Measurements from ENCODE around the gene ILK.

Gene ILK

DNA sequence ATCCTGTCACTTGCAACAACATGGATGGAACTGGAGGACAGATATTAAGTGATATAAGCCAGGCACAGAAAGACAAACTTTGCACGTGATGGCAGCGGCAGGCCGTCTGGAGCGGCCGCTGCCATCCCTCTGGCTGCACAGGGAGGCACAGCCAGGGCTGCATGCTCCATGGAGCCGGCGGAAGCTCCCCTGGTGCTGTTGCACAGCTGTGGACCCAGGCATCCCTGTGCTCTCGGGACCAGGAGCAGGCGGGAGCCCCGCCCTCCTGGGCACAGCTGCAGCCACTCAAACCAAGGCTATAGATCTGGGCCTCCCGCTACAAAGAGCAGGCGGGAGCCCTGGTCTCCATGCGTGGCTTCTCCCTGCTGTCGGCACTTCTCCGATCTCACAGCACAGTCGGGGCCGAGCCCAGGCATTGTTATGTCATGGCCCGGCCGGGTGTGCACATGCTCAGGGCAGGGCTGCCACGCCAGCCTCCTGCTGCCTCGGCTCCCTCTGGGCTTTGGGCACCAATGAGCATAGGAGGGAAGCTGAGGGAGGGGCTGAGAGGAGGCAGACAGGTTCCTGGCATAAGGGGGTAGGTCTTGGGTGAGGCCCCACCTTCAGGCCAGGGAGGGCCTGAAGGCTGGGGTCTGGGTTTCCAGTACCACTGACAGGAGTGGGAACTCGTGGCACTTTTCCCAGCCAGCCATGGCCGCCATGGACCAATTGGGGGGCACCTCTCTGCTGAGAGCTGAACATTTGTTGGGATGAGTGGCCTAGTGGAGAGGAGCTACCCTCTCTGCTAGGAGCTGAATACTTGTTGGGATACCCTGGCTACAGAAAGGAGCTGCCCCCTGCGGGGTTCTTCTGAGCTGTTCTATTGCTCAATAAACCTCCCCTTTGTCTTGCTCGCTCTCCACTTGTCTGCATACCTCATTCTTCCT is 16.9 kb upstream of the ILK start:
- TF ChIP-seq EZH2phosphoT487 (IDR thresholded peaks at IDR 0.05; ENCODE audit: low read depth), result no peak
- TF ChIP-seq, protein P1, sequence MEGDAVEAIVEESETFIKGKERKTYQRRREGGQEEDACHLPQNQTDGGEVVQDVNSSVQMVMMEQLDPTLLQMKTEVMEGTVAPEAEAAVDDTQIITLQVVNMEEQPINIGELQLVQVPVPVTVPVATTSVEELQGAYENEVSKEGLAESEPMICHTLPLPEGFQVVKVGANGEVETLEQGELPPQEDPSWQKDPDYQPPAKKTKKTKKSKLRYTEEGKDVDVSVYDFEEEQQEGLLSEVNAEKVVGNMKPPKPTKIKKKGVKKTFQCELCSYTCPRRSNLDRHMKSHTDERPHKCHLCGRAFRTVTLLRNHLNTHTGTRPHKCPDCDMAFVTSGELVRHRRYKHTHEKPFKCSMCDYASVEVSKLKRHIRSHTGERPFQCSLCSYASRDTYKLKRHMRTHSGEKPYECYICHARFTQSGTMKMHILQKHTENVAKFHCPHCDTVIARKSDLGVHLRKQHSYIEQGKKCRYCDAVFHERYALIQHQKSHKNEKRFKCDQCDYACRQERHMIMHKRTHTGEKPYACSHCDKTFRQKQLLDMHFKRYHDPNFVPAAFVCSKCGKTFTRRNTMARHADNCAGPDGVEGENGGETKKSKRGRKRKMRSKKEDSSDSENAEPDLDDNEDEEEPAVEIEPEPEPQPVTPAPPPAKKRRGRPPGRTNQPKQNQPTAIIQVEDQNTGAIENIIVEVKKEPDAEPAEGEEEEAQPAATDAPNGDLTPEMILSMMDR (IDR thresholded peaks at IDR 0.05; ENCODE audit: low read depth, low read length), result no peak
- Histone ChIP-seq H3K27ac (ENCODE audit: low read length) (no peak overlapping the region), H3K9me3 (ENCODE audit: insufficient read depth, low read length) (no peaks in the 10 kb centered on the region), H3K4me2 (ENCODE audit: low read length) (no peak overlapping the region), H2AFZ (ENCODE audit: low read depth, low read length) (no peak overlapping the region), H3K27me3 (ENCODE audit: low read depth, low read length) (no peaks in the 10 kb centered on the region), H4K20me1 (ENCODE audit: insufficient read depth, low read length) (no peaks in the 10 kb centered on the region), H3K79me2 (ENCODE audit: low read length) (no peaks in the 10 kb centered on the region; the same call in 1 of the 2 replicates), H3K4me1 (ENCODE audit: low read length) (no peaks in the 10 kb centered on the region), H3K36me3 (replicated peaks; ENCODE audit: low read depth, low read length) (peaks cover 13% of the 10 kb centered on the region), H3K4me3 (ENCODE audit: low read length) (no peak overlapping the region), H3K9ac (ENCODE audit: low read length) (no peak overlapping the region)

DNA sequence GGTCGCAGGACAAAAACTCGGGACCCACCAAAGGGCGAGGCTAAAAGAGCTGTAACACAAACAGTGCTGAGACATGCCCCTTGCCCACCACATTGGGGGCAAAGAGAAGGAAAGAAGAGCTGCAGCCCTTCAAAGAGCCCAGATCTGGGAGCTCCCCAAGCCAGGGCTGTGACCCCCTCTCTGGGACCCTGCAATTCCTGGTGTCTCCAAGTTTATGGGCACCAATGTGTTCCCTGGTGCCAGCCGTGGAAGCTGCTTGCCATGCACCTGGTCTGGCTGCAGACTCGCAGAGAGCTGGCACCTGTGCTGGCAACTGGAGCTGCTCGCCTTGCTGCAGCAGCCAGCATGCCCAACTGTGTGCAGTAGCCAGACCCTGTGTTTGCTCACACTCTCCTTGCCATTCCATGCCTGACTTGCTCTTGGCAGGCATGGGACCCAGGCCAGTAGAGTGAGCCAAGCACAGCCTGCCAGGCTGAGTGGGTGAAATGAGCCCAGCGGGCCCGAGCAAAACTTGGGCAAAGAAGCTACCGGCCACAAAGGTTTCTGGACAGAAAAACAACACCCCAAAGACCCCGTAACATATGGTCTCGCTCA is 16.1 kb upstream of the ILK start:
- no peaks in the 10 kb centered on the region for H3K27me3 ChIP-seq (ENCODE audit: low read depth, low read length)
- peaks cover 16% of the 10 kb centered on the region for H3K36me3 ChIP-seq (replicated peaks; ENCODE audit: low read depth, low read length)
- H3K4me1 ChIP-seq (ENCODE audit: low read length), result no peaks in the 10 kb centered on the region
- H3K4me2 ChIP-seq (ENCODE audit: low read length), result no peak overlapping the region
- no peaks in the 10 kb centered on the region for H3K9me3 ChIP-seq (ENCODE audit: insufficient read depth, low read length)
- no peak overlapping the region for H3K4me3 ChIP-seq (ENCODE audit: low read length)
- H4K20me1 ChIP-seq (ENCODE audit: insufficient read depth, low read length), result no peaks in the 10 kb centered on the region
- no peak overlapping the region for H2AFZ ChIP-seq (ENCODE audit: low read depth, low read length)
- no peak for TF ChIP-seq EZH2phosphoT487 (IDR thresholded peaks at IDR 0.05; ENCODE audit: low read depth)
- TF ChIP-seq, protein P1 (IDR thresholded peaks at IDR 0.05; ENCODE audit: low read depth, low read length), result no peak
- no peak overlapping the region for H3K27ac ChIP-seq (ENCODE audit: low read length)
- H3K9ac ChIP-seq (ENCODE audit: low read length), result no peak overlapping the region
- no peaks in the 10 kb centered on the region for H3K79me2 ChIP-seq (ENCODE audit: low read length)

DNA sequence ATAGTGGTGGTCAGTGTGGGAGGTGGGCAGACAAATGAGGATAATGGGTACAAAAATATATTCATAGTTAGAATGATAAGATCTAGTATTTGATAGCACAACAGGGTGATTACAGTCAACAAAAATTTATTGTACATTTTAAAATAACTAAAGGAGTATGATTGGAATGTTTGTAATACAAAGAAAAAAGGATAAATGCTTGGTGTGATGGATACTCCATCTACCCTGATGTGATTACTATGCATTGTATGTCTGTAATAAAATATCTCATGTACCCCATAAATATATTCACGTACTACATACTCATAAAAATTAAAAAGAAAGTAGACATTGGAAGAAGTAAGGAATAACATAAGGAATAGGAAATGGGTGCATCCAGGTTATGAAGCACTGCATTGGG is 15.6 kb upstream of the ILK start:
- Histone ChIP-seq H3K4me2 (ENCODE audit: low read length) (no peak overlapping the region), H3K27me3 (ENCODE audit: low read depth, low read length) (no peaks in the 10 kb centered on the region), H3K9ac (ENCODE audit: low read length) (no peak overlapping the region), H3K27ac (ENCODE audit: low read length) (no peak overlapping the region), H2AFZ (ENCODE audit: low read depth, low read length) (no peak overlapping the region), H3K79me2 (ENCODE audit: low read length) (no peaks in the 10 kb centered on the region), H3K4me3 (ENCODE audit: low read length) (no peak overlapping the region), H3K9me3 (ENCODE audit: insufficient read depth, low read length) (no peaks in the 10 kb centered on the region), H4K20me1 (ENCODE audit: insufficient read depth, low read length) (no peaks in the 10 kb centered on the region), H3K36me3 (replicated peaks; ENCODE audit: low read depth, low read length) (peaks cover 21% of the 10 kb centered on the region), H3K4me1 (ENCODE audit: low read length) (no peaks in the 10 kb centered on the region)
- no peak for TF ChIP-seq EZH2phosphoT487 (IDR thresholded peaks at IDR 0.05; ENCODE audit: low read depth)
- TF ChIP-seq, protein P1 (IDR thresholded peaks at IDR 0.05; ENCODE audit: low read depth, low read length), result no peak

DNA sequence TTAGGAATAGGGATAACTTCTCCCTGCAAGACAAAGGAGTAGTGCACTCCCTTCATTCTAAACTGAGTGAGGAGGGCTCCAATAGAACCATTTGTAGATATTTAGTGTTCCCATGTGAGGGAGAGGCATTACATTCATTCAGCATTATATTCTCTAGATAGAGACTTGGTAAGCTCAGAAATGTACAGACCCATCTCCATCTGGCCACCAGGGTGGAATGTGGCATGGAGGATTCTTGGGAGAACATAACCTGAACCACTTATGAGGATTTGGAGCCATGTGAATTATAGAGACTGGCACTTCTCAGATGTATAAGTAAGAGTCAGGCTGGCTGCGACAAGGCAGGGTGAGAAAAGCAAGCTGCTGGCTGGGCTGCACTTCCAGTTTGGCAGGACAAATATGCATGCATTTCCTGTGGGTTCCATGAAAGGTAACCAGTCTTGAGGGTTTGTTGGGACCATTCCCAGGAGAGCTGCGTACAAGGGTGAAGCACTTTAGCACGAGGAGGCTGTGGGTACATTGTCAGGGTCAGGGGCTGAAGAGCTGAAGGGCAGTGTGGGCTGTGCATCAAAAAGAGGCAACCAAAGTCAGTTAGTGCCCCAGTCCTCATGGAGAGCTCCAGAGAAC is 9.3 kb upstream of the ILK start:
- H3K79me2 ChIP-seq (ENCODE audit: low read length), result peaks cover 5% of the 10 kb centered on the region; the same call in 1 of the 2 replicates
- no peaks in the 10 kb centered on the region for H3K4me1 ChIP-seq (ENCODE audit: low read length)
- TF ChIP-seq, protein P1 (IDR thresholded peaks at IDR 0.05; ENCODE audit: low read depth, low read length), result no peak
- no peak for TF ChIP-seq EZH2phosphoT487 (IDR thresholded peaks at IDR 0.05; ENCODE audit: low read depth)
- peaks cover 56% of the 10 kb centered on the region for H3K36me3 ChIP-seq (replicated peaks; ENCODE audit: low read depth, low read length)
- H3K9me3 ChIP-seq (ENCODE audit: insufficient read depth, low read length), result no peaks in the 10 kb centered on the region
- no peak overlapping the region for H3K4me2 ChIP-seq (ENCODE audit: low read length)
- no peaks in the 10 kb centered on the region for H3K27me3 ChIP-seq (ENCODE audit: low read depth, low read length)
- H3K27ac ChIP-seq (ENCODE audit: low read length), result no peak overlapping the region
- no peak overlapping the region for H2AFZ ChIP-seq (ENCODE audit: low read depth, low read length)
- H3K4me3 ChIP-seq (ENCODE audit: low read length), result no peak overlapping the region
- H4K20me1 ChIP-seq (ENCODE audit: insufficient read depth, low read length), result no peaks in the 10 kb centered on the region
- no peak overlapping the region for H3K9ac ChIP-seq (ENCODE audit: low read length)
